ENCODE results near the gene FRMD4A.

DNA sequence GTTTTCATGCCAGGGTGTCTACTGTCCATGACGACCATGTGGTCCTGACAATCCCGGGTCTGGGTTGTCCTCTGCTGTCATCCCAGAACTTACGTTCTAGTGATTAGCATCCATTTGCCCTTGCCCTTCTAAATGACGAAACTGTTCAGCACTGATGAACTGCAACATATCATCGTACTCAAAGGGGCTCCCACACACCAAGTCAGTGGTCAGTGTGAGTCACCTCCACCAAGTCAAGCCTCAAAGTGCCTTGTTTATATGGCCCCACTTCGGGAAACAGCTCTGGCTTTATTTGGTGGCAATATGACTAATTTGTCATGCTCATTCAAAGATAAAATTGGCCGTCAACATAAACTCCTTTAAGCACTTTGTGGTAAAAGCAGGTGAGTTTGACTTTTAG lies 110.7 kb downstream of the FRMD4A start:
- TF ChIP-seq, protein P1, sequence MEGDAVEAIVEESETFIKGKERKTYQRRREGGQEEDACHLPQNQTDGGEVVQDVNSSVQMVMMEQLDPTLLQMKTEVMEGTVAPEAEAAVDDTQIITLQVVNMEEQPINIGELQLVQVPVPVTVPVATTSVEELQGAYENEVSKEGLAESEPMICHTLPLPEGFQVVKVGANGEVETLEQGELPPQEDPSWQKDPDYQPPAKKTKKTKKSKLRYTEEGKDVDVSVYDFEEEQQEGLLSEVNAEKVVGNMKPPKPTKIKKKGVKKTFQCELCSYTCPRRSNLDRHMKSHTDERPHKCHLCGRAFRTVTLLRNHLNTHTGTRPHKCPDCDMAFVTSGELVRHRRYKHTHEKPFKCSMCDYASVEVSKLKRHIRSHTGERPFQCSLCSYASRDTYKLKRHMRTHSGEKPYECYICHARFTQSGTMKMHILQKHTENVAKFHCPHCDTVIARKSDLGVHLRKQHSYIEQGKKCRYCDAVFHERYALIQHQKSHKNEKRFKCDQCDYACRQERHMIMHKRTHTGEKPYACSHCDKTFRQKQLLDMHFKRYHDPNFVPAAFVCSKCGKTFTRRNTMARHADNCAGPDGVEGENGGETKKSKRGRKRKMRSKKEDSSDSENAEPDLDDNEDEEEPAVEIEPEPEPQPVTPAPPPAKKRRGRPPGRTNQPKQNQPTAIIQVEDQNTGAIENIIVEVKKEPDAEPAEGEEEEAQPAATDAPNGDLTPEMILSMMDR (IDR thresholded peaks at IDR 0.05; ENCODE audit: low read length), result no peak
- no peak for TF ChIP-seq EZH2 (optimal IDR thresholded peaks at IDR 0.05; ENCODE audit: low read depth, low read length)

Measured in MM.1S (cell line).